Right lobe of liver (tissue), 6 donors: ENCODE measurements around the gene TIFAB. TPM values are rescaled to one million over a fixed set of nuclear protein-coding genes. Genes with fewer than 3 reads are reported as not detected.

Experiments used
- ATAC-seq, 4 donors: fragments of 200-7000 bp; cut with Tn5 transposase; one replicate each; pipeline ENCODE4 v1.9.1; 2020; ENCODE audit warnings: mild to moderate bottlenecking in 4 of 4, moderate library complexity in 4 of 4
- DNase-seq, 3 donors: peaks; one replicate each; pipeline ENCODE4 v3.0.0-alpha.2; 2020
- H3K27ac ChIP-seq, 3 donors: fragments of 200-600 bp; one replicate each; pipeline ENCODE4 v1.8.0; 2022
- H3K27me3 ChIP-seq, 2 donors: fragments of 200-600 bp; one replicate each; pipeline ENCODE4 v1.8.0; 2022
- H3K36me3 ChIP-seq, 4 donors: fragments of 200-600 bp; sonication (generic) in 1 of 4; one replicate each; pipeline versions ENCODE4 v1.5.1 to v1.8.0; 2017 to 2022; ENCODE audit warnings: control low read depth in 1 of 4
- H3K4me1 ChIP-seq, 4 donors: fragments of 200-600 bp; sonication (generic) in 1 of 4; one replicate each; pipeline versions ENCODE4 v1.5.1 to v1.8.0; 2017 to 2022; ENCODE audit warnings: control low read depth in 1 of 4
- H3K4me3 ChIP-seq, 3 donors: fragments of 200-600 bp; one replicate each; pipeline ENCODE4 v1.8.0; 2022
- H3K9me3 ChIP-seq, 4 donors: fragments of 200-600 bp; sonication (generic) in 1 of 4; one replicate each; pipeline versions ENCODE4 v1.5.1 to v1.8.0; 2017 to 2022; ENCODE audit warnings: control low read depth in 1 of 4
- CTCF ChIP-seq, 4 donors: fragments of 200-600 bp in 3 of 4; fragments of 450-650 bp in 1 of 4; IDR thresholded peaks; one replicate each; pipeline versions ENCODE4 v1.5.1 to v1.8.0; 2016 to 2022; ENCODE audit warnings: antibody characterized with exemption in 4 of 4, mild to moderate bottlenecking in 2 of 4
- POLR2A ChIP-seq: fragments of 450-650 bp; IDR thresholded peaks from one replicate; pipeline ENCODE4 v1.6.1; 2017; ENCODE audit warnings: antibody characterized with exemption, mild to moderate bottlenecking
- WGBS: methylation state at CpG from one replicate; pipeline ENCODE4 v1.1.6; 2018; ENCODE audit warnings: low coverage, low lambda C conversion rate; ENCODE audit not compliant: insufficient coverage; ENCODE audit errors: missing lambda C conversion rate; 5-methylcytosine and 5-hydroxymethylcytosine counted together
- intact Hi-C, 2 donors: fragments of 100-400 bp; cut with DNase I; formaldehyde crosslinking; loops; one replicate each; pipeline versions ENCODE4 v1.11.2 to v1.14.1; 2022
- total RNA-seq, 6 experiments: library from RNA; depleted of rRNA in 2 of 6; stranded (reverse); fragments of >200 nt in 2 of 6; fragmentation: NEBNext Ultra II Directional in 3 of 6; extraction: Animal tissue kit (Norgen Biotek cat#: 25700) in 3 of 6; gene quantifications; one replicate each; pipeline versions ENCODE4 v1.1.0 to v1.2.4, GENCODE V29; 2016 to 2023
- donor health status: DM: no; HTN: yes; CAD: no.
- donor health status: DM: no; HTN: no; CAD: no.
- donor health status: DM: no; HTN: no; CAD: no.
- donor health status: DM: no; HTN: yes; CAD: no.
- donor health status: DM: no; HTN: yes; CAD: no.

TIFAB gene
- total RNA-seq, 6 experiments from 2014 or later = 0.05 to 0.09 TPM; not detected in 4

- intact Hi-C loops = no loop called here
- WGBS = 64% methylated on average over 12 of the region's 12 CpGs
- peak in 1 of 3 donors; percentile 55 for DNase-seq
- ATAC-seq = peak; percentile 40 to 80 (median 50)
- Histone ChIP-seq H3K4me1 (no peaks in the 10 kb centered on the region), H3K27me3 (no peaks in the 10 kb centered on the region), H3K9me3 (no peaks in the 10 kb centered on the region), H3K27ac (no peak overlapping the region), H3K4me3 (no peak overlapping the region), H3K36me3 (no peaks in the 10 kb centered on the region)
- TF ChIP-seq POLR2A (no peak), CTCF (IDR thresholded peaks at IDR 0.05) (no peak)
Measured at GRCh38 chr5:135456238-135457099, 4.3 kb upstream of the TIFAB start.

GRCh38 chr5:135455876-135456237 lies 3.7 kb upstream of the TIFAB start:
- WGBS = 75% methylated on average over 1 of the region's 4 CpGs
- TF ChIP-seq CTCF (IDR thresholded peaks at IDR 0.05) (no peak), POLR2A (no peak)
- H3K27ac ChIP-seq = no peak overlapping the region
- no peak for ATAC-seq
- intact Hi-C loops = no loop called here
- DNase-seq = no peak
- no peaks in the 10 kb centered on the region for H3K4me1 ChIP-seq
- no peaks in the 10 kb centered on the region for H3K36me3 ChIP-seq
- no peaks in the 10 kb centered on the region for H3K27me3 ChIP-seq
- no peak overlapping the region for H3K4me3 ChIP-seq
- H3K9me3 ChIP-seq = no peaks in the 10 kb centered on the region

GRCh38 chr5:135454946-135455345 lies 2.8 kb upstream of the TIFAB start:
- no peaks in the 10 kb centered on the region for H3K27me3 ChIP-seq
- H3K9me3 ChIP-seq = no peaks in the 10 kb centered on the region
- H3K4me1 ChIP-seq = no peaks in the 10 kb centered on the region
- H3K36me3 ChIP-seq = no peaks in the 10 kb centered on the region
- ATAC-seq = no peak
- no CpG with 5 or more reads among the region's 3 CpGs for WGBS
- H3K27ac ChIP-seq = no peak overlapping the region
- no peak for TF ChIP-seq POLR2A
- intact Hi-C loops = no loop called here
- no peak for DNase-seq
- H3K4me3 ChIP-seq = no peak overlapping the region

- 33% methylated on average over 4 of the region's 4 CpGs for WGBS
- no peak for ATAC-seq
Measured at GRCh38 chr5:135453613-135454012, 1.5 kb upstream of the TIFAB start.

More at GRCh38 chr5:135453613-135454012, 1.5 kb upstream of the TIFAB start:
- no peak for DNase-seq
- Histone ChIP-seq H3K36me3 (no peaks in the 10 kb centered on the region), H3K4me1 (no peaks in the 10 kb centered on the region), H3K27me3 (no peaks in the 10 kb centered on the region), H3K27ac (no peak overlapping the region), H3K9me3 (no peaks in the 10 kb centered on the region), H3K4me3 (no peak overlapping the region)
- intact Hi-C loops = no loop called here
- TF ChIP-seq CTCF (IDR thresholded peaks at IDR 0.05) (no peak), POLR2A (no peak)
